Measurements from ENCODE around the gene CDS1. TPM values are rescaled to one million over a fixed set of nuclear protein-coding genes. Genes with fewer than 3 reads are reported as not detected.

CDS1 gene
- total RNA-seq, 4 donors from 2014 or later, result 10.7 to 56.4 (median 43.3) TPM

DNA sequence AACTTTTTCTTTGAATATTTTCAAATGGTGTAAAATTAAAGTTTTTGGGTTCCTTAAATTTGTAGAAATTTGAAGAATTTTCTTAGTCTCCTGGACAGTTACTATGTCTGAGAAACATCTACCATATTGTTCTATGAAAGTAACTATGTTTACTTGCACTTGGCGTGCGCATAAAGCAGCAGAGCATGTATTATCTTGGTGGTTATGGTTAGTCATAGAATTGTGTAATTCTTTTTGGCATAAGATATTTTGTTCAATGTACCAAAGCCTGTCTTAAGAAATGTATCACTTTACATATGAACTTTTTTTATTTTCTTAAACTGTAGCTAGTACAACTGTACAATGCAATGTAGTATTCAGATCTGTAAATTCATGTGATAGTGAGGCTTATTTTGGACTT, 49.2 kb downstream of the CDS1 start:
- Histone ChIP-seq H3K27ac (no peak overlapping the region), H3K36me3 (peaks cover 0 to 18% (median 0%) of the 10 kb centered on the region in 3 donors), H3K4me1 (no peaks in the 10 kb centered on the region), H3K27me3 (no peaks in the 10 kb centered on the region), H3K4me3 (no peak overlapping the region), H3K9me3 (no peaks in the 10 kb centered on the region)
- no peak for DNase-seq
- TF ChIP-seq CTCF (IDR thresholded peaks at IDR 0.05) (no peak), POLR2A (IDR thresholded peaks at IDR 0.05) (no peak)

GRCh38 chr4:84634961-84635360, 52.0 kb downstream of the CDS1 start:
- Histone ChIP-seq H3K27ac (no peak overlapping the region), H3K9me3 (no peaks in the 10 kb centered on the region), H3K4me1 (no peaks in the 10 kb centered on the region), H3K27me3 (no peaks in the 10 kb centered on the region), H3K4me3 (no peak overlapping the region), H3K36me3 (peaks cover 0 to 13% (median 0%) of the 10 kb centered on the region in 3 donors)
- DNase-seq, result no peak
- TF ChIP-seq POLR2A (IDR thresholded peaks at IDR 0.05) (no peak), CTCF (IDR thresholded peaks at IDR 0.05) (no peak)

DNA sequence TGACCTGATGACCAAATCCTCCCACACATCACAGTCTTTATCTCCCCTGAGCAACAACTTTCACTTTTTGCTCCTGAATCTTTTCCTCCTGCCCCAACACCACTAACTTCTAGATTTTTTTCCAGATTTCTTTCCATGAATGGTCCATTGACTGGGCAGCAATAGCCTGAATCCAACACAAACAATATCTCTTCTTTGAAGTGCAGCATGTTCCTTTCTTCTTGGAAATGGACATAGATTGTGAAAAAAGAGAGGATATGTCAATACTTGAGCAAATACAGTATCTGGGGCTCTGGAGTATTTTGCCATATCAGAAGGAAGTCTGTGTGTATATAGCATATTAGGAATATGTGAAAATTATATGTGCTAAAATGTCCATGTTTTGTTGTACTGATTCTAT, 55.2 kb downstream of the CDS1 start:
- Histone ChIP-seq H3K4me1 (no peaks in the 10 kb centered on the region), H3K27ac (no peak overlapping the region), H3K4me3 (no peak overlapping the region), H3K9me3 (no peaks in the 10 kb centered on the region), H3K36me3 (peaks cover 0 to 23% (median 2%) of the 10 kb centered on the region in 3 donors), H3K27me3 (no peaks in the 10 kb centered on the region)
- DNase-seq, result no peak
- TF ChIP-seq POLR2A (IDR thresholded peaks at IDR 0.05) (no peak), CTCF (IDR thresholded peaks at IDR 0.05) (no peak)

GRCh38 chr4:84639145-84639544, 56.2 kb downstream of the CDS1 start:
- Histone ChIP-seq H3K4me3 (no peak overlapping the region), H3K27me3 (no peaks in the 10 kb centered on the region), H3K4me1 (no peaks in the 10 kb centered on the region), H3K36me3 (peaks cover 0 to 31% (median 2%) of the 10 kb centered on the region in 3 donors), H3K9me3 (no peaks in the 10 kb centered on the region), H3K27ac (no peak overlapping the region)
- no peak for TF ChIP-seq CTCF (IDR thresholded peaks at IDR 0.05)
- TF ChIP-seq POLR2A (IDR thresholded peaks at IDR 0.05), result no peak
- DNase-seq, result no peak

GRCh38 chr4:84644087-84644486, 61.2 kb downstream of the CDS1 start:
- no peak for TF ChIP-seq POLR2A (IDR thresholded peaks at IDR 0.05)
- TF ChIP-seq CTCF (IDR thresholded peaks at IDR 0.05), result no peak
- Histone ChIP-seq H3K36me3 (peaks cover 0 to 17% (median 2%) of the 10 kb centered on the region in 3 donors), H3K9me3 (no peaks in the 10 kb centered on the region), H3K4me3 (no peak overlapping the region), H3K27ac (no peak overlapping the region), H3K4me1 (no peaks in the 10 kb centered on the region), H3K27me3 (no peaks in the 10 kb centered on the region)
- DNase-seq, result no peak

GRCh38 chr4:84647312-84647884, 64.5 kb downstream of the CDS1 start:
- Histone ChIP-seq H3K9me3 (no peaks in the 10 kb centered on the region), H3K27ac (no peak overlapping the region), H3K4me3 (no peak overlapping the region), H3K4me1 (no peaks in the 10 kb centered on the region), H3K27me3 (no peaks in the 10 kb centered on the region), H3K36me3 (peaks cover 0 to 8% (median 0%) of the 10 kb centered on the region in 3 donors)
- no peak for DNase-seq
- no peak for TF ChIP-seq CTCF (IDR thresholded peaks at IDR 0.05)
- no peak for TF ChIP-seq POLR2A (IDR thresholded peaks at IDR 0.05)
